GM12891 (cell line): Measurements from ENCODE around the gene BNIP1.

Experiments used
- POLR2A ChIP-seq: IDR thresholded peaks from 2 replicates; pipeline ENCODE4 v1.6.1; 2011; ENCODE audit warnings: low read depth, low read length, control low read depth
- TAF1 ChIP-seq: IDR thresholded peaks from 2 replicates; pipeline ENCODE4 v1.6.1; 2011; ENCODE audit warnings: low read depth, low read length, control low read depth

GRCh38 chr5:173148354-173148753 is 4.0 kb downstream of the BNIP1 start:
- TF ChIP-seq TAF1 (no peak), POLR2A (no peak)
